Psoas muscle (tissue), 8 donors: ENCODE measurements around the gene GHR. TPM values are rescaled to one million over a fixed set of nuclear protein-coding genes. Genes with fewer than 3 reads are reported as not detected.

Experiments
- ATAC-seq, 4 donors: fragments of 200-7000 bp; cut with Tn5 transposase; one replicate each; pipeline ENCODE4 v1.9.1; 2020; ENCODE audit warnings: moderate library complexity in 3 of 4, mild to moderate bottlenecking in 2 of 4
- DNase-seq, 2 donors: peaks; one replicate each; pipeline ENCODE4 v3.0.0-alpha.2; 2020
- H3K27ac ChIP-seq: fragments of 200-600 bp; one replicate; pipeline ENCODE4 v1.8.0; 2022
- H3K27me3 ChIP-seq, 3 donors: fragments of 200-600 bp in 1 of 3; one replicate each; pipeline versions ENCODE4 v1.6.1 to v1.8.0; 2013 to 2022; ENCODE audit warnings: low read length in 2 of 3, mild to moderate bottlenecking in 2 of 3, moderate library complexity in 1 of 3; ENCODE audit not compliant: insufficient read depth in 3 of 3
- H3K36me3 ChIP-seq, 2 donors: fragments of 200-600 bp in 1 of 2; one replicate each; pipeline versions ENCODE4 v1.6.1 to v1.8.0; 2013 to 2022; ENCODE audit warnings: low read depth in 1 of 2, mild to moderate bottlenecking in 1 of 2, moderate library complexity in 1 of 2; ENCODE audit not compliant: insufficient read depth in 1 of 2
- H3K4me1 ChIP-seq: fragments of 200-600 bp; one replicate; pipeline ENCODE4 v1.8.0; 2022
- H3K4me3 ChIP-seq: fragments of 200-600 bp; one replicate; pipeline ENCODE4 v1.8.0; 2022; ENCODE audit warnings: mild to moderate bottlenecking
- H3K9me3 ChIP-seq: fragments of 200-600 bp; one replicate; pipeline ENCODE4 v1.8.0; 2022
- CTCF ChIP-seq: fragments of 200-600 bp; IDR thresholded peaks from one replicate; pipeline ENCODE4 v1.8.0; 2022; ENCODE audit warnings: antibody characterized with exemption
- WGBS, 3 donors: extraction: QIAGEN DNeasy Blood & Tissue Kit; methylation state at CpG; one replicate each; pipeline versions ENCODE4 v1.1.6 to v1.1.7; 2013; 5-methylcytosine and 5-hydroxymethylcytosine counted together
- intact Hi-C, 2 donors: fragments of 100-400 bp; cut with DNase I; formaldehyde crosslinking; loops; one replicate each; pipeline versions ENCODE4 v1.11.0 to v1.14.2; 2022
- polyA plus RNA-seq, 3 donors: library from polyadenylated mRNA; stranded (reverse); fragments of 200-250 nt; gene quantifications; one replicate each; pipeline ENCODE4 v1.2.3, GENCODE V29; 2013
- total RNA-seq, 4 donors: library from RNA; stranded (reverse); fragmentation: NEBNext Ultra II Directional in 2 of 4; extraction: Animal tissue kit (Norgen Biotek cat#: 25700) in 2 of 4; gene quantifications; one replicate each; pipeline versions ENCODE4 v1.2.1 to v1.2.4, GENCODE V29; 2021 to 2023
- donor health status: healthy with polysubstance abuse.
- donor health status: DM: no; HTN: no; CAD: no; lungs with moderate emphysema.
- donor health status: Bipolar disorder and iron deficiency.
- donor health status: healthy.
- donor health status: DM: yes; HTN: yes; CAD: no.
- donor health status: DM: no; HTN: no; CAD: no.
- donor health status: DM: no; HTN: no; CAD: no.
- donor health status: DM: yes; HTN: yes; CAD: no.

GHR gene
- total and polyA plus RNA-seq, 7 donors = 12.4 to 60.3 (median 32.1) TPM

DNA sequence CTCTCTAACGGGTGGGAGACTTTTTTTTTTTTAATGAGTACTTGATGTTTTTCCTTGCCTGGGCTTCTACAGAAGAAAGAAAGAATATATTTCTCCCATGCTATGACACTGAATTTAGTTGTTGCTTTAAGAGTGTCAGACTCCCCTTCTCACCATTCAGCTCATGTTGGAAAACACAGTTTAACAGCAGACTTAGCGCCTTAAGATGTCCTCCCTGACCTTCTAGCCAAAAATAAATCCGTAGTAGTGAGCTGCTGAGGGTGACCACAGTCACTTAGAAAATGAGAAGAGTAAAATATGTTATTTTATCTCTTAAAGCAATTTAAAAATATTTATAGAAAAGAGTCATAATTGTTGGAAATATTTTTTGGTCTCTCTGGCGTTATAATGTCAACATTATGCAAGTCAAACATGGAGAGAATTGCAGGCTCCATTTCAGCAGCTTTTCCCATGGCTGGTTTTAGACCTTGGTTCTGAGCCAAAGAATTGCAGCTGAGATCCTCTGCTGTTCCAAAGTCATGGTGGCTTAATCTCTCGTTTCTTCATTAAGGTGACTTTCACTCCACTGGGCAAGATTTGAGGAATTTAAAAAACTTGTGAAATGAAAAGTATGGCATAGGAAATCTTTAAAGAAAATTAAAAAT lies 143.5 kb downstream of the GHR start:
- Histone ChIP-seq H3K4me1 (peaks cover 54% of the 10 kb centered on the region), H3K9me3 (no peaks in the 10 kb centered on the region), H3K4me3 (peak overlapping the region; percentile 32), H3K36me3 (no peaks in the 10 kb centered on the region), H3K27me3 (no peaks in the 10 kb centered on the region), H3K27ac (peak overlapping the region; percentile 76)
- ATAC-seq (peak; percentile 44 to 83 (median 68)), DNase-seq (no peak)
- TF ChIP-seq CTCF = no peak
- 17 to 25% (median 20%) methylated on average over 5 of the region's 5 CpGs for WGBS, 3 donors
- intact Hi-C loops = no loop called here

DNA sequence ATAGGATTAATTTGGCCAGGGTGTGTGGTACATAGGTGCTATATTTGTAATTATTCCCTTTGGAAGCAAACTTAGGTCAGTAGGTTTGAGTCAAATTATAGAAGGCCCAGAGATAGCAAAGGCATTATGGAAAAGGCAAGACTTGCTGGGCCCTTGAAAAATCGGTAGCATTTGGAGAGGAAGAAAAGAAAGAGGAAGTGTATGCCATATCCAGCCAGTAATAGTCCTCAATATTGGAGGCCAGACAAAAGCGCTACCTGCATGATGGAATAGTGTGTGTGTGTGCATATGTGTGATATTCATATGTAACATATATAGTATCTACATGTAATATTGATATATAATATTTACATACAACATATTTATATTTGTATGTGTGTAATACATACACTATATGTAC lies 146.1 kb downstream of the GHR start:
- WGBS, 3 donors = 94 to 98% (median 96%) methylated on average over 2 of the region's 2 CpGs
- H3K4me1 ChIP-seq = peaks cover 71% of the 10 kb centered on the region
- no peaks in the 10 kb centered on the region for H3K9me3 ChIP-seq
- no peak for ATAC-seq
- peaks cover 0 to 3% of the 10 kb centered on the region in 2 donors for H3K36me3 ChIP-seq
- no peaks in the 10 kb centered on the region for H3K27me3 ChIP-seq
- intact Hi-C loops = no loop called here
- no peak for DNase-seq
- no peak overlapping the region for H3K27ac ChIP-seq
- H3K4me3 ChIP-seq = no peak overlapping the region
- TF ChIP-seq CTCF = no peak

DNA sequence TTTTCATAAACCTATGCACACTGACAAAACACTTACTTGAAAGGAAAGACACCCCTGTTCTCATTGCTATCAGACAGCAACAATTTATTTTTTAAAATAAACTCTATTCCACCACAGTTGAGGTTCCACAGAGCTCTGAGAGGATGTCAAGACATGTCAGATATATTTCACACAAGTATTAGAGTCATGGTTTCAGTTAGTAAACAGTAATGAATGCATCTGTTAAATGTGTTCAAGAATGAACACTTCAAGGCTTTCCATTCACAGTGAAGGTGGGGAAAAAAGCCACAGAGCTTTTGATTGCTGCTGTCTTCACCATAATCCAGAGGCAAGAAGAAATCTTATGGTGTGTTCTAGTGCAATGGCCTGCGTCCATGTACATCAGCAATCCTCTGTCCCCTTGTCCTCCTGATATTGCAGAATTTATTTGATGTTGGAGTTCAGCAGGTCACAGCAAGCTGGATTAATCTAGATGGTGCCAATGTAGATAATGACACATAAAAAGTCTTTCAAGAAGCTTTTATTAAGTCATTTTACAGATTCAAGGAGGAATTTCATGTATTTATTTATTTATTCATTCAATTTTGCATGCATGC lies 146.8 kb downstream of the GHR start:
- ATAC-seq (no peak), DNase-seq (no peak)
- Histone ChIP-seq H3K4me3 (no peak overlapping the region), H3K36me3 (peaks cover 0 to 3% of the 10 kb centered on the region in 2 donors), H3K4me1 (peaks cover 70% of the 10 kb centered on the region), H3K9me3 (no peaks in the 10 kb centered on the region), H3K27me3 (no peaks in the 10 kb centered on the region), H3K27ac (no peak overlapping the region)
- WGBS, 3 donors = 93 to 100% (median 94%) methylated on average over 1 of the region's 1 CpG
- intact Hi-C loops = no loop called here
- TF ChIP-seq CTCF = no peak

DNA sequence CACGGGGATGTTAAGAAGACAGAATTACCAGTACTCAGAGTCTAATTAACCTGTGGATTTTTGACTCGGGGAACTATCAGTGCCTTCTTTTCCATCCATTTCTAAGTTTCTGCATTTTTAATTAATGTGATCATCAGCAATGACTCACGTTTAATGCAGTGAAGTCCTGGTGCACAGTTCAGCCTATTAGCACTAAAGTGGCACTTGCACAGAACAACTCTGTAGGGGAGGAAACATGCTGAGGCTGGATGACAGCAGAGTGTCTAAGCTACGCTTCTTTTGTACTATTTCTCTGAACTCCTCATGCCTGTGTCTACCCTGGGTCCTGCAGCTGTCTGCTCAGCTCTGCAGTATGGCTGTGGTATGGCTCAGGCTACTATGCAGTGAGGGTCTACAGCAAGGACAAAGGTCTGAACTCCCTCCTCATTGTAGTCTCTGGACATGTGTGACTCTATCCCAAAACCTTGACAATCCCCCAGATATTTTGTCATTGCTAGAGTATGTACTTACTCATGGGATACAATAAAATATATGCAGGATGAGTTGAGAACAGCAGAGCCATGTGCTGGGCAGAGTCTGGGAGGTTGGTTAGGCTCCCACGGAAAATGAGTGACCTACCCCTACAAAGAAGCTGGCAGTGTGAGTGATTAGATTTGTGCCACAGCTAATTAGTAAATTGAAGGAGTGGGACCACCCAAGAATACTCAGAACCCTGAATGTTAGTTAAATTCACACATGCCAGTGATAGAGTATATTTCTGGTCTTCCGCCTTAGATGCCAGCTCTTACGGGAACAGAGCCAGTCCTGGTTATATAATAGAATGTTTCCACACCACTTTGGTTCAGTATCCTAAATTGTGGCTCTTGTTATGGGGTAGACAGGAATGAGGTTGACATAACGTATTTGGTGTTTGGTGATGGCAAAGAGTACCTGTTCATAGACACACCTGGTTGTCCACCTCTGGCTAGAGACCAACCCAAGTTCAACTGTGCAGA lies 148.0 kb downstream of the GHR start:
- no peak for DNase-seq
- Histone ChIP-seq H3K4me1 (peaks cover 58% of the 10 kb centered on the region), H3K36me3 (peaks cover 0 to 3% of the 10 kb centered on the region in 2 donors), H3K9me3 (no peaks in the 10 kb centered on the region), H3K4me3 (no peak overlapping the region), H3K27me3 (no peaks in the 10 kb centered on the region), H3K27ac (peak overlapping the region; percentile 41)
- peak in 1 of 4 donors; percentile 15 for ATAC-seq
- WGBS, 3 donors = 35 to 47% (median 40%) methylated on average over 8 of the region's 8 CpGs
- no peak for TF ChIP-seq CTCF
- intact Hi-C loops = no loop called here
